Left lung (tissue), 10 donors: ENCODE results near the gene CCDC170. TPM values are rescaled to one million over a fixed set of nuclear protein-coding genes. Genes with fewer than 3 reads are reported as not detected.

Source experiments
- ATAC-seq: fragments of 200-7000 bp; cut with Tn5 transposase; one replicate; pipeline ENCODE4 v1.9.1; 2020; ENCODE audit warnings: moderate library complexity
- DNase-seq, 4 donors: peaks; one replicate each; pipeline ENCODE4 v3.0.0-alpha.2; 2013 to 2020
- H3K27ac ChIP-seq, 2 donors: fragments of 200-600 bp; sonication (generic) in 1 of 2; one replicate each; pipeline versions ENCODE4 v1.5.0 to v1.8.0; 2020 to 2021
- H3K27me3 ChIP-seq, 2 donors: fragments of 200-600 bp; sonication (generic) in 1 of 2; one replicate each; pipeline versions ENCODE4 v1.5.0 to v1.8.0; 2020 to 2021
- H3K36me3 ChIP-seq, 2 donors: fragments of 200-600 bp; sonication (generic) in 1 of 2; one replicate each; pipeline versions ENCODE4 v1.5.0 to v1.8.0; 2020 to 2021
- H3K4me1 ChIP-seq, 2 donors: fragments of 200-600 bp; one replicate each; pipeline ENCODE4 v1.8.0; 2021
- H3K4me3 ChIP-seq, 2 donors: fragments of 200-600 bp; sonication (generic) in 1 of 2; one replicate each; pipeline versions ENCODE4 v1.5.0 to v1.8.0; 2020 to 2021; ENCODE audit warnings: mild to moderate bottlenecking in 1 of 2
- H3K9me3 ChIP-seq, 2 donors: fragments of 200-600 bp; sonication (generic) in 1 of 2; one replicate each; pipeline versions ENCODE4 v1.5.0 to v1.8.0; 2020 to 2021
- intact Hi-C, 2 donors: fragments of 100-400 bp; cut with DNase I; formaldehyde crosslinking; loops; one replicate each; pipeline versions ENCODE4 v1.11.2 to v1.14.2; 2022
- polyA plus RNA-seq, 6 donors: library from polyadenylated mRNA; unstranded; fragments of 120-200 nt; gene quantifications; one replicate each; pipeline ENCODE4 v1.2.1, GENCODE V29; 2013; ENCODE audit not compliant: insufficient read length in 6 of 6
- total RNA-seq, 2 donors: library from RNA; stranded (reverse); fragmentation: NEBNext Ultra II Directional; extraction: Animal tissue kit (Norgen Biotek cat#: 25700); gene quantifications; one replicate each; pipeline ENCODE4 v1.2.1, GENCODE V29; 2021
- TF ChIP-seq, protein P1 (sequence below), 2 donors: fragments of 200-600 bp; sonication (generic) in 1 of 2; IDR thresholded peaks; one replicate each; pipeline versions ENCODE4 v1.5.0 to v1.8.0; 2021; ENCODE audit warnings: antibody characterized with exemption in 2 of 2
- donor health status: DM: no; HTN: yes; CAD: no.
- donor health status: DM: no; HTN: no; CAD: no.

CCDC170 gene
- total and polyA plus RNA-seq, 8 donors: 1.3 to 8.2 (median 4.4) TPM

DNA sequence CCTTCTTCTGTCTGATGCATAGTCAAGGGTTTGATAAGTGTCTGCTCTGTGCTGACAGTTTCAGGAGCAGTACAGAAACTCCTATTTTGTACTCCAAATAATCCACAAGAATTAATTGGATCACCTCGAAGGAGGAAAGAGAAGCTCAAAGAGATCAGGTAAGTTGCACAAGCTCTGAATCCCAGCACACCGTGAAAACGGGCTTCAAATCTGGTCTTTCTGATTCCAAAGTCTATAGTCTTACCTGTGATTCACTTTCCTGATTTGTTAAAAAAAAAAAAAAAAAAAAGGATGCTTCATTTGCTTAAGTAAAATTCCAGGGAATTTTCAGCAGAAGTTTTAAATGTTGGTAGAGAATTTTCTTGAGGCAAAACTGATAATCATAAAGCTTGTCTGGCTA is 157.8 kb downstream of the CCDC170 start:
- intact Hi-C loops: no loop called here
- H3K27ac ChIP-seq: no peak overlapping the region
- ATAC-seq: no peak

DNA sequence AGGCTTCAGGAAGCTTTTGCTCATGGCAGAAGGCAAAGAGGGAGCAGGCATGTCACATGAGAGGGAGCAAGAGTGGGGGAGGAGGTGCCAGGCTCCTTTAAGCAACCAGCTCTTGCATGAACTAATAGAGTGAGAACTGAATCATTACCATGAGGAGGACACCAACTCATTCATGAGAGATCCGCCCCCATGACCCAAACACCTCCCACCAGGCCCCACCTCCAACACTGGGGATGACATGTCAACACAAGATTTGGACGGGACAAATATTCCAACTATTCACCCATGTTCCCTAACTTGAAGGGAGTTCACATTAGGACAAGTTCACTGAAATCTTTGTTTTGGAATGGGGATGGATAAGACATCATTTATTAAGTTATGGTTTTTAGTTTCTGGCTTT is 158.5 kb downstream of the CCDC170 start:
- H3K9me3 ChIP-seq: peaks cover 0 to 20% of the 10 kb centered on the region in 2 donors
- intact Hi-C loops: no loop called here
- H3K4me1 ChIP-seq: no peaks in the 10 kb centered on the region
- no peak overlapping the region for H3K27ac ChIP-seq
- TF ChIP-seq, protein P1, sequence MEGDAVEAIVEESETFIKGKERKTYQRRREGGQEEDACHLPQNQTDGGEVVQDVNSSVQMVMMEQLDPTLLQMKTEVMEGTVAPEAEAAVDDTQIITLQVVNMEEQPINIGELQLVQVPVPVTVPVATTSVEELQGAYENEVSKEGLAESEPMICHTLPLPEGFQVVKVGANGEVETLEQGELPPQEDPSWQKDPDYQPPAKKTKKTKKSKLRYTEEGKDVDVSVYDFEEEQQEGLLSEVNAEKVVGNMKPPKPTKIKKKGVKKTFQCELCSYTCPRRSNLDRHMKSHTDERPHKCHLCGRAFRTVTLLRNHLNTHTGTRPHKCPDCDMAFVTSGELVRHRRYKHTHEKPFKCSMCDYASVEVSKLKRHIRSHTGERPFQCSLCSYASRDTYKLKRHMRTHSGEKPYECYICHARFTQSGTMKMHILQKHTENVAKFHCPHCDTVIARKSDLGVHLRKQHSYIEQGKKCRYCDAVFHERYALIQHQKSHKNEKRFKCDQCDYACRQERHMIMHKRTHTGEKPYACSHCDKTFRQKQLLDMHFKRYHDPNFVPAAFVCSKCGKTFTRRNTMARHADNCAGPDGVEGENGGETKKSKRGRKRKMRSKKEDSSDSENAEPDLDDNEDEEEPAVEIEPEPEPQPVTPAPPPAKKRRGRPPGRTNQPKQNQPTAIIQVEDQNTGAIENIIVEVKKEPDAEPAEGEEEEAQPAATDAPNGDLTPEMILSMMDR (IDR thresholded peaks at IDR 0.05): no peak
- no peak for ATAC-seq
- no peak overlapping the region for H3K4me3 ChIP-seq
- DNase-seq: no peak
- H3K27me3 ChIP-seq: no peaks in the 10 kb centered on the region
- no peaks in the 10 kb centered on the region for H3K36me3 ChIP-seq

More for the DNA sequence above, 157.8 kb downstream of the CCDC170 start:
- Histone ChIP-seq H3K4me1 (no peaks in the 10 kb centered on the region), H3K36me3 (no peaks in the 10 kb centered on the region), H3K4me3 (no peak overlapping the region), H3K9me3 (peaks cover 0 to 20% of the 10 kb centered on the region in 2 donors), H3K27me3 (no peaks in the 10 kb centered on the region)
- TF ChIP-seq, protein P1 (IDR thresholded peaks at IDR 0.05): no peak
- DNase-seq: no peak

DNA sequence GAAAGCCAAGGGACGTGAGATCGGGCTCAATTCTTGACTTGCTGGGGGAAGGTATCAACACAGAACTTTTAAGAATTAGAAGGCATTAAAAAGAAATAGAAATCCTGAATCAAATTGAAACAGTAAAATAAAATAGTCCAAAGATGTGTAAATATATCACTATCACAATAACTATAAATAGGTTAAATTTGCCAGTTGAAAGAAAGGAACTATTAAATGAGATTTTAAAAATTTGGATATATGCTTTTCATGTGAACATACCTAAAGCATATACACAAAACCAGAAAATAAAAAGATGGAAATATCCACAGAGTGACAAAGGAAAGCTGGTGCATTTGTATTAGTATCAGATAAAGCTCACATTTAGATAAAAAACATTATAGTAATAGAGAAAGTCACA is 161.3 kb downstream of the CCDC170 start:
- DNase-seq (no peak), ATAC-seq (no peak)
- Histone ChIP-seq H3K27me3 (no peaks in the 10 kb centered on the region), H3K27ac (no peak overlapping the region), H3K9me3 (peaks cover 0 to 20% of the 10 kb centered on the region in 2 donors), H3K4me1 (no peaks in the 10 kb centered on the region), H3K36me3 (no peaks in the 10 kb centered on the region), H3K4me3 (no peak overlapping the region)
- TF ChIP-seq, protein P1 (IDR thresholded peaks at IDR 0.05): no peak
- intact Hi-C loops: no loop called here

DNA sequence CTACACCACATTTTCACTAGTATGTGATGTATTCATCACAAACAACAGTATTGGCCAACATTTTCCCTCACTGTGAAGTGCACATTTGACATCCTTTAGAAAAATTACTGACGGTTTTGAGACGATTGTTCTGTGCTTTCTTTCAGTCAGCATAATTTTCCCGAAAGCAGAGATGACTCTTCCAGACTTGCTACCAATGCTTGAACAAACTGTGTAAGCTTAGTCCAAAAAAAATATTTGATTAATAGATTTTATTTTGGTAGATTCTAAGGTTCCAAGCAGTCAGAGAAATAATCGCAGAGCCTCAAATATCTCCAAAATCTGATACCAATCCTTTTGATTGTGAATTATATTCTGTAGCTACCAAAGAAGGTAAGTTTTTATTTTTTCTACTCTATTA is 162.6 kb downstream of the CCDC170 start:
- TF ChIP-seq, protein P1 (IDR thresholded peaks at IDR 0.05): no peak
- no peak overlapping the region for H3K27ac ChIP-seq
- H3K27me3 ChIP-seq: no peaks in the 10 kb centered on the region
- no peak for ATAC-seq
- H3K36me3 ChIP-seq: no peaks in the 10 kb centered on the region
- intact Hi-C loops: no loop called here
- no peak for DNase-seq
- peaks cover 0 to 20% of the 10 kb centered on the region in 2 donors for H3K9me3 ChIP-seq
- H3K4me1 ChIP-seq: no peaks in the 10 kb centered on the region
- no peak overlapping the region for H3K4me3 ChIP-seq

DNA sequence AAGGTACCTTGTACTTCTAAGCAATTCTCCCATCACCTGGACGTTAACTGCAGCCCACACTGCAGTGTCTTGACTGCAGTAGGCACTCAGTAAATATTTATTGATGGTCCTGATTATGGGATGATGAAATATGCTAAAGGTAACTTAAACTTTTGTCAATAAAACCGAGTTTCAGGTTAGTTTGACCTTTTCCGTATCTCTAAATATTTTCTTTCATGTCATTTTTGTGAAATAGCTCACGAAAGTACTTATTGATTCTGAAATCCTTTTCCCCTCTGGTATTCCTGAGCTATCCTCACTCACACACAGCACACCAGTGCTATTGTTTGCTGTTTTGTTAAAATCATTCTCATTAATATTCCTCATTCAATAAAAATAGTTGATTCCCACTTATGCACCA is 164.3 kb downstream of the CCDC170 start:
- intact Hi-C loops: no loop called here
- Histone ChIP-seq H3K9me3 (peaks cover 0 to 20% of the 10 kb centered on the region in 2 donors), H3K27ac (no peak overlapping the region), H3K4me3 (no peak overlapping the region), H3K36me3 (no peaks in the 10 kb centered on the region), H3K4me1 (no peaks in the 10 kb centered on the region), H3K27me3 (no peaks in the 10 kb centered on the region)
- ATAC-seq (no peak), DNase-seq (no peak)
- TF ChIP-seq, protein P1 (IDR thresholded peaks at IDR 0.05): no peak
